SU-DHL-6 (cell line): ENCODE results near the gene ANKRD28.

Source experiments
- EZH2phosphoT487 ChIP-seq: fragments of 200-600 bp; sonication (generic), shearing (Covaris generic); conservative IDR thresholded peaks from 2 replicates; pipeline ENCODE4 v1.6.1; 2018; ENCODE audit warnings: mild to moderate bottlenecking, antibody characterized with exemption, low read length, moderate library complexity, mixed read lengths
- TF ChIP-seq, protein P1 (sequence below): fragments of 200-600 bp; sonication (generic); IDR thresholded peaks from one replicate; pipeline ENCODE4 v1.5.1; 2017; ENCODE audit warnings: antibody characterized with exemption, mild to moderate bottlenecking, low read length, moderate library complexity; ENCODE audit not compliant: insufficient read depth, poor library complexity, severe bottlenecking

DNA sequence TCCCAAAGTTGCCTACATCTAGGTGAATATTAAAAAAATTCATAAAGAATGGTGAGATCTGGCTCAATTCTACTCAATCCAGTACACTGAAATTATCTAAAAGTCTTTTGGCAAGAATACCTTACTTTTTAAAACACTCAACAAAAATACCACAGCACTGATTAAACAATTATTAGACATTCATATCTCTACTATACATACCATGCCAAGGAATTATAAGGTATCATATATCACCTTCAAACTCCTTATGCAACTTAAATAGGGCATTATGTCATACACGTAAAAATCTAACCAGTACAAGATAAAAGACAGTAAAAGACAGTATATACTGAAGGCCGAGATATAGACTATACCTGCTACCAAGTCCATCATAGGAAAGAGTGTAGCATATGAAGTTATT lies 6.1 kb upstream of the ANKRD28 start:
- TF ChIP-seq, protein P1, sequence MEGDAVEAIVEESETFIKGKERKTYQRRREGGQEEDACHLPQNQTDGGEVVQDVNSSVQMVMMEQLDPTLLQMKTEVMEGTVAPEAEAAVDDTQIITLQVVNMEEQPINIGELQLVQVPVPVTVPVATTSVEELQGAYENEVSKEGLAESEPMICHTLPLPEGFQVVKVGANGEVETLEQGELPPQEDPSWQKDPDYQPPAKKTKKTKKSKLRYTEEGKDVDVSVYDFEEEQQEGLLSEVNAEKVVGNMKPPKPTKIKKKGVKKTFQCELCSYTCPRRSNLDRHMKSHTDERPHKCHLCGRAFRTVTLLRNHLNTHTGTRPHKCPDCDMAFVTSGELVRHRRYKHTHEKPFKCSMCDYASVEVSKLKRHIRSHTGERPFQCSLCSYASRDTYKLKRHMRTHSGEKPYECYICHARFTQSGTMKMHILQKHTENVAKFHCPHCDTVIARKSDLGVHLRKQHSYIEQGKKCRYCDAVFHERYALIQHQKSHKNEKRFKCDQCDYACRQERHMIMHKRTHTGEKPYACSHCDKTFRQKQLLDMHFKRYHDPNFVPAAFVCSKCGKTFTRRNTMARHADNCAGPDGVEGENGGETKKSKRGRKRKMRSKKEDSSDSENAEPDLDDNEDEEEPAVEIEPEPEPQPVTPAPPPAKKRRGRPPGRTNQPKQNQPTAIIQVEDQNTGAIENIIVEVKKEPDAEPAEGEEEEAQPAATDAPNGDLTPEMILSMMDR, result no peak
- TF ChIP-seq EZH2phosphoT487, result no peak
